RWPE1 (cell line): ENCODE measurements around the gene PKD1.
A peak's percentile ranks its signal among the peaks of the same experiment; 100 is the strongest.

Experiments used
- CTCF ChIA-PET: fragments of 350-600 bp; sonication (Branson Sonifier 250); formaldehyde crosslinking; extraction: SDS; loops from one replicate; lab custom pipeline; 2021; lab: Yijun Ruan, JAX
- POLR2A ChIA-PET: fragments of 400-600 bp; formaldehyde crosslinking; extraction: SDS; loops from one replicate; lab custom pipeline; 2020; ENCODE audit warnings: antibody characterized with exemption; ENCODE audit not compliant: low non-redundant PET; lab: Yijun Ruan, JAX
- DNase-seq: peaks from one replicate; pipeline ENCODE4 v3.0.0; 2012; ENCODE audit warnings: low spot score
- H3K27ac ChIP-seq: fragments of 450-650 bp; 2 replicates; pipeline ENCODE4 v1.5.1; 2017
- TF ChIP-seq, protein P1 (sequence below): fragments of 450-650 bp; conservative IDR thresholded peaks from 2 replicates; pipeline ENCODE4 v1.5.1; 2017; ENCODE audit warnings: low read depth, mild to moderate bottlenecking

Gene PKD1

GRCh38 chr16:2070576-2071453 lies 64.9 kb downstream of the PKD1 start:
- ChIA-PET CTCF (interaction anchor here (1.1 to 1.3 kb wide), 3 partner anchors 14 to 51 kb away, joined by 3 read pairs; partner anchors contain the start of gene NPW), POLR2A (no interaction called here)
- H3K27ac ChIP-seq: peak overlapping the region; percentile 40
- TF ChIP-seq, protein P1, sequence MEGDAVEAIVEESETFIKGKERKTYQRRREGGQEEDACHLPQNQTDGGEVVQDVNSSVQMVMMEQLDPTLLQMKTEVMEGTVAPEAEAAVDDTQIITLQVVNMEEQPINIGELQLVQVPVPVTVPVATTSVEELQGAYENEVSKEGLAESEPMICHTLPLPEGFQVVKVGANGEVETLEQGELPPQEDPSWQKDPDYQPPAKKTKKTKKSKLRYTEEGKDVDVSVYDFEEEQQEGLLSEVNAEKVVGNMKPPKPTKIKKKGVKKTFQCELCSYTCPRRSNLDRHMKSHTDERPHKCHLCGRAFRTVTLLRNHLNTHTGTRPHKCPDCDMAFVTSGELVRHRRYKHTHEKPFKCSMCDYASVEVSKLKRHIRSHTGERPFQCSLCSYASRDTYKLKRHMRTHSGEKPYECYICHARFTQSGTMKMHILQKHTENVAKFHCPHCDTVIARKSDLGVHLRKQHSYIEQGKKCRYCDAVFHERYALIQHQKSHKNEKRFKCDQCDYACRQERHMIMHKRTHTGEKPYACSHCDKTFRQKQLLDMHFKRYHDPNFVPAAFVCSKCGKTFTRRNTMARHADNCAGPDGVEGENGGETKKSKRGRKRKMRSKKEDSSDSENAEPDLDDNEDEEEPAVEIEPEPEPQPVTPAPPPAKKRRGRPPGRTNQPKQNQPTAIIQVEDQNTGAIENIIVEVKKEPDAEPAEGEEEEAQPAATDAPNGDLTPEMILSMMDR: no peak
- no peak for DNase-seq

- no peak for DNase-seq
- no peak overlapping the region for H3K27ac ChIP-seq
- CTCF ChIA-PET: interaction anchor here (0.6 to 1.2 kb wide), 3 partner anchors 10 to 360 kb away, joined by 3 to 9 read pairs (median 3); partner anchors contain the start of gene MAPK8IP3
- TF ChIP-seq, protein P1: no peak
- POLR2A ChIA-PET: no interaction called here
Observed at GRCh38 chr16:2066139-2066538, 69.6 kb downstream of the PKD1 start.

DNA sequence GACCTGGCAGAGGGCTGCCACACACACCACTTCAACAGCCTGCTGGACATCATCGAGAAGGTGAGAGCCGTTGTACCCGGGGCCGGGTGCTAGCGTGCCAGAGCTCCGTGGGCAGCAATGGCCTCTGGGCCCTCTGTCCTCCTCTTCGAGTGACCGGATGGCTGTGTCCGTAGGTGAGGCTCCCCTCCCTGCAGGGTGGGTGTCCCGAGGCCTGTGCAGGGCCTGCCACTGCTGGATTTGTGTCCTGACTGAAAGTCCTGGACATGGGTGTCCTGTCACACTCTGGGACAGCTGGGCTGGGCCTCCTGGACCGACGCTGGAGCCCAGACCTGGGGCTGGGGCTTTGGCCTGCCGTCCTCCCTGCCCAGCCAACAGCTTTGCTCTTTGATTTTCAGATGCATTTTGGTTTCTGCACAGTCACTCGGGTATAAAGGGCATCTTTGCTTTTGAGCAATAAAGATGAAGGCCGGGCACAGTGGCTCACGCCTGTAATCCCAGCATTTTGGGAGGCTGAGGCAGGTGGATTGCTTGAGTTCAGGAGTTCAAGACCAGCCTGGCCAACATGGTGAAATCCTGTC lies 71.2 kb downstream of the PKD1 start:
- ChIA-PET CTCF (interaction anchor here (0.9 kb wide), 1 partner anchor 76 kb away, joined by 9 read pairs; no protein-coding TSS in a partner anchor), POLR2A (interaction anchor here (0.7 kb wide), 1 partner anchor 34 kb away, joined by 5 read pairs; no protein-coding TSS in a partner anchor)

GRCh38 chr16:2063861-2064260 lies 71.8 kb downstream of the PKD1 start:
- TF ChIP-seq, protein P1: no peak
- ChIA-PET CTCF (interaction anchor here (0.9 kb wide), 1 partner anchor 77 kb away, joined by 9 read pairs; no protein-coding TSS in a partner anchor), POLR2A (no interaction called here)
- no peak for DNase-seq
- H3K27ac ChIP-seq: peak overlapping the region; percentile 25

More for the DNA sequence above, 71.2 kb downstream of the PKD1 start:
- peak overlapping the region; percentile 25; the same call in 1 of the 2 replicates for H3K27ac ChIP-seq
- no peak for DNase-seq
- TF ChIP-seq, protein P1: no peak

GRCh38 chr16:2062801-2063200 lies 72.9 kb downstream of the PKD1 start:
- ChIA-PET POLR2A (no interaction called here), CTCF (no interaction called here)
- TF ChIP-seq, protein P1: no peak
- DNase-seq: no peak
- H3K27ac ChIP-seq: peak overlapping the region; percentile 25; the same call in 1 of the 2 replicates

DNA sequence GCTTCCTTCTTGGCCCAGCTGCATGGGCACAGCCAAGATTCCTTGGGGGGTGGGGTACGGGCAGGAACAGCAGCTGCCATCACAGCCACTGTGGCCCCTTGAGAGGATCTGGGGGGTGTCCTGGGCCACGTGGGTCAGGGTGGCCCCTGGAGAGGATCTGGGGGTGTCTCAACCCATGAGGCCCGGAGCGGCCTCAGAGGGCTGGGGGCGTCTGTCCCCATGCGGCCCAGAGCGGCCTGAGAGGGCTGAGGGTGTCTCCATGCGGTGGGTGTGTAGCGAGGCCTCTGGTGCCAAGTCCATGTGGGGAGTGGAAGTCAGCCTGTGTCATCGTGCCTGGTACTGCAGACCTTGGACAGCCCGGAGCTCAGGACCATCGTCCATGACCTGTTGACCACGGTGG lies 74.2 kb downstream of the PKD1 start:
- POLR2A ChIA-PET: no interaction called here
- DNase-seq: no peak
- TF ChIP-seq, protein P1: no peak
- no peak overlapping the region for H3K27ac ChIP-seq
- CTCF ChIA-PET: interaction anchor here (0.9 kb wide), 1 partner anchor 14 kb away, joined by 3 read pairs; the partner anchor contains the start of genes NTHL1 and TSC2
